Measurements from ENCODE around the gene IGSF9. TPM values are rescaled to one million over a fixed set of nuclear protein-coding genes. Genes with fewer than 3 reads are reported as not detected.

The IGSF9 gene
- total RNA-seq, 1 donor from 2014 or later: 0.13 TPM

DNA sequence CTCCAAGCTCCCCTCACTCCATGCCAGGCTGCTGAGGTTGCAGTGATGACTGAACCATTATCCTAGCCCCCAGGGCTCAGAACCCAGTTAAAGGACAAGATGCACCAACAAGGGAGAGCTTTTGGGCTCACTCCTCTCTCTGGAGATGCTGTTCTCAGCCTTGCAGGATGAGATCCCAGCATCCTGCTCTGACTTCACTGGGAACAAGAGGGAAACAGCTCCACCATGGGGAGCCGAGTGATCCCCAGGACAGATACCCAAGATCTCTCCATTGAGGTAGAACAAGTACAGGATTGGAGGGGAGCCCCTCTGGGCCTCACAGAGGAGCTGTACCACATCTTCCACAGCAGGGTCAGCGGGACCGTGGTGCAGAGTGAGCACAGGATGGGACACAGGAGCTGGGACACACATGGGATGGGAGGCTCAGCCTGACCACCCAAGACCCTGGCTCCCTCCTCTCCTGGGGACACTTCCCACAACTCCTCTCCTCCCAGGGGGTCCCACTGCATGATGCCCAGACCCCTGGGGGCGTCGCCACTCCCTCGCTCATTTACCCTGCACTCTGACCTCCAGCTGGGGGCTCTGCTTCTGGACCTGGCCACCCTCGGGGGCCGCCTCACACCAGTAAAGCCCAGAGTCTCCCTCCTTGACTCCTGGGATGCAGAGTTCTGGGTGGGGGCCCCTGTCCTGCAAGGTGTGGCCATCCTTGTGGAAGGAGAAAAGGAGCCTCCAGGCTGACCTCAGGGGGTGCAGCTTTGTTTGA lies 27.2 kb upstream of the IGSF9 start:
- no peak for DNase-seq (ENCODE audit: low spot score)

GRCh38 chr1:159970932-159971342 lies 25.5 kb upstream of the IGSF9 start:
- no peak for DNase-seq (ENCODE audit: low spot score)

- DNase-seq (ENCODE audit: low spot score): no peak
Measured at GRCh38 chr1:159968901-159969300, 23.5 kb upstream of the IGSF9 start.

- no peak for DNase-seq (ENCODE audit: low spot score)
Measured at GRCh38 chr1:159965263-159965662, 19.9 kb upstream of the IGSF9 start.

DNA sequence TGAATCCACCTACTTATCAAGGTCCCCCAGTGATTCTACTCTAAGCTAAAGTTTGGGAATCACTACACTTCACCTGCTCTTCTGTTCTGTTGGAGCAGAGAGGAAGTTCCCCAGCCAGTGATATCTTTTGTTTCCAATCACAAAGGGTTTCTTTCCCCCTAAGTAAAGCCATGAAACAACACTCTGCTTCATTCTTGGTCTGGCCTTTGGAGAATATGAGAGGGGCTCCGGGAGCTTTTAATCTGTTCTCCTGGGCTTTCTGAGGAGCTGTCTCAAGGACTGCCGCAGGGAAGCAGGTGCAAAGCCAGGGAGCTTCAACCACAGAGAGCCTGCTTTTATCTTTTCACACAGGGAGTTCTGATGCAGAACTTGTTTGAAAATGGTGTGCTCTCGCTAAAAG lies 18.7 kb upstream of the IGSF9 start:
- no peak for DNase-seq (ENCODE audit: low spot score)

DNA sequence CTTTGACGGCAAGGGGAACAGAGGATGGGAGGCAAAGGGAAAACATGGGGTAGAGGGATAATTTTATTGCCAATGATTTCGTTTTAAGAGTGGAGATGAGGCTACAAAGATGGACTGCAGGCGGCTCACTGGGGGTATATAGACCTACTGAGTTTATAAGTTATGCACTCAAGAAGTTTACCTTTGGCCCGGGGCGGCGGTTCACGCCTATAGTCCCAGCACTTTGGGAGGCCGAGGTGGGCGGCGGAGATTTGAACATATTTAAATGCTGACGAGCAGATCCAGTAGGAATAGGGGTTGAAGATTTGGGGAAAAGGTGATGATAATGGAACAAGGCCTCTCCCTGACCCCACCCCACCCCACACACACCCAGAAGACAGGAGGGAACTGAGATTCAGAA lies 16.8 kb upstream of the IGSF9 start:
- no peak for DNase-seq (ENCODE audit: low spot score)

DNA sequence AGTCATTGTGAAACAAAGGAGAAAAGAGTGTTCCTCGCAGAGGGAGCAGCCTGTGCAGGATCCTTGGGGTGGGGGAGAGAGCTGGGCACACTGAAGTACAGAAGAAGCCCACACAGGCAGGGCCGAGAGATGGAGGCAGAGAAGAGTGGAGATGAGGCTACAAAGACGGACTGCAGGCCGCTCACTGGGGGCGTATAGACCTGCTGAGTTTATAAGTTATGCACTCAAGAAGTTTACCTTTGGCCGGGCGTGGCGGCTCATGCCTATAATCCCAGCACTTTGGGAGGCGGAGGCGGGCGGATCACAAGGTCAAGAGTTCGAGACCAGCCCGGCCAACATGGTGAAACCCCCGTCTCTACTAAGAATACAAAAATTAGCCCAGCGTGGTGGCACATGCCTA lies 16.2 kb upstream of the IGSF9 start:
- no peak for DNase-seq (ENCODE audit: low spot score)

- no peak for DNase-seq (ENCODE audit: low spot score)
Measured at GRCh38 chr1:159960721-159961381, 15.4 kb upstream of the IGSF9 start.

- DNase-seq (ENCODE audit: low spot score): no peak
Measured at GRCh38 chr1:159959451-159959850, 14.0 kb upstream of the IGSF9 start.

GRCh38 chr1:159958719-159959380 lies 13.4 kb upstream of the IGSF9 start:
- no peak for DNase-seq (ENCODE audit: low spot score)

DNA sequence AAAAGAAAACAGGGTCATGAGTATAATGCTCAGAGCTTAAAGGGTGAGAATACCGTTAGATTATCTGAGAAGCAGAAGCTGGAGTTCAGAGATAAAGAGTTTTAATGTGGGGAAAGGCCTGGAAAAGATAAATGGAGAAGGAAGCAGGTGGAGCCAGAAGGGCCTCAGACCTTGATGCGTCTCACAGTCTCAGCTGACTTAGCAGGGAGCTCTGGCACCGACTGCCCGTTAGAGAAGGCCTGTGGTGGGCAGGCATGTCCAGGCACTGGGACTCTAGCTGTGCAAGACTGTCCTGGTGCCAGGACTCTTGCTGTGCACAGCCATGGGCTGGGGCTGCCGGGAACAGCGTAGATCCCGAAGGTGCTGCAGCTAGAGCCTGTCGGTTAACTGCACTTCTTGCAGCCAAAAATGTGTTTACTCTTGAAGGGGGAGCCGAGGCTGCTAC lies 12.4 kb upstream of the IGSF9 start:
- DNase-seq (ENCODE audit: low spot score): no peak

- no peak for DNase-seq (ENCODE audit: low spot score)
Measured at GRCh38 chr1:159955456-159955855, 10.0 kb upstream of the IGSF9 start.

DNA sequence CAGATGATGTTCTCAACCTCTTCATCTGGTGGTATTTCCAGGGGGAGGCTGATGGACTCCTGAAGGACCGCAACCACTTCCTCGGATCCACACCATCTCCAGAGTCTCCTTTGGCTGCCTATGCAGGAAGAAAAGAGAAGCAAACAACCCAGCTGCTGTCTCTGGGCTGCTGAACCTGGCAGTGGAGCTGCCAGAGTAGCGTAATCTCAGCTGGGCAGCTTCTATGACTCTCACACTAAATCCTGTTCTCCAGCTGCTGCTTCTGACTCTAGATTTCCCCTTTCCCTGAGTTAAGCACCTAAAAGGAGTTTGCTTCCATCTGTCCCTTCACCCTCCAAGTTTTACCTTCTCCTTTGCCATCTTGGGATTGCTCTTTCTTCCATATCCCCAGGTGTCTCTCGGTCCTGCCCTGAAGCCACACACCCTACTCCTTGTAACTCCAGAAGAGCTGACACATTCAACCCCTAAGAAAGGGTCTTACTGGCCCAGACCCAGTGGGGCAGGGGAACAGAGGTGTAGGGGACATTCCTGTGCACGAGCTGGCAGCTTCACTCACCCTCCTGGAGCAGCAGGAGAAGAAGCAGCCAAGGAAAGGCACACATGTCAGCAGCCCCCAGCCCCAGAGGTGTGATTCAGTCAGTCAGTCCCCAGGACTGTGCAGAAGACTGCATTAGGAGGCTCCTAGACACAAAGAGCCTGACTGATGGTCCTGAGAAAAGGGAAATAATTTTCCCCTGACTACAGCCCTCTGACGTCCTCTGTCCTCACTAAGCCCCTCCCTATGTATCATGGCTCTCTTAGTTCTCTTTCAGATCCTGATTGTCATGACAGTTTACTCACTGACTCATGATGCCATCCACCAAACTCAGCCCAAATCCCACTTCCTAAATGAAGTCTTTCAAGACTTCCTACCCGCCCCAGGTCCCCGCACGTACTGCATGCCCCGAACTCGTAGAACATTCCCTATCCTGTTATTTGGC lies 8.4 kb upstream of the IGSF9 start, which contains the start of gene SLAMF9:
Gene SLAMF9, minus strand, starts transcription at position 702 of the 980 bp plus-strand sequence. Its CDS starts 100 bp downstream, at position 602.
- DNase-seq (ENCODE audit: low spot score): no peak

DNA sequence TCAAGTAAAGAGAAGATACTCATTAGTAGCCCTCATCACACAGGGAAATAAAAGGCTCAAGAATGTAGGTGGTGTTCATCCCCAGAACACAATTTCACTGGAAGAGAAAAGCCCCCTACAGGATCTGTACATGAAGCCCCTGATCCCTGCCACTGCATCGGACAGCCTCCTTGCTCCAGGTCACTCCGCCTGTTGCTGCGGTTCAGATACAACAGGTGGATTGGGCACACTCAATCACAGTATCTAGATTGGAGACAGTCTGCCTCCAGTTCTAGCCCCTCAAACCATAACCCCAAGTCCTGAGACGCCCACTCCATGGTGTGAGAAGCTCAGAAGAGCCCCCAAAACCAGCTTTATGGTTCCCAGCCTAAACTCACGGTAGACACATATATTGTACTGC lies 7.5 kb upstream of the IGSF9 start:
- no peak for DNase-seq (ENCODE audit: low spot score)

DNA sequence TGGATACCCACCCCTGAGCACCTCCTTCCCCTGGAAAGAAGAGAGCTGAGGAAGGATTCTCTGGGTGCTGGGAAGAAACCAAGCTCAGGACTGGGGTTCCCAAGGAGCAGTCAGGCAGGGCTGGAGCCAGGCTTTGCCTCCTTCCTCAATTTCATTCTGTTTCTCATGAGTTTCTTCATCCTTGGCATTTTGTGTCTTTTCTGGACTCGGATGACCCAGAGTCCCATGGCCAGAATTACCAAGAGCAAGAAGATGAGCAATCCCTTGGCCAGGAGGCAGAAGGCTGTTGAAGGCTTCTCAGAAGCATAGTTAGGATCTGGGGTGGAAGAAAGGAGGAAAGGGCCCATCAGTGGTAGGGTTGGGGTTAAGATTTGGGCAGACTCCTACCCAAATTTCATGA lies 6.1 kb upstream of the IGSF9 start:
- DNase-seq (ENCODE audit: low spot score): no peak

- DNase-seq (ENCODE audit: low spot score): no peak
Measured at GRCh38 chr1:159951016-159951415, 5.6 kb upstream of the IGSF9 start.

DNA sequence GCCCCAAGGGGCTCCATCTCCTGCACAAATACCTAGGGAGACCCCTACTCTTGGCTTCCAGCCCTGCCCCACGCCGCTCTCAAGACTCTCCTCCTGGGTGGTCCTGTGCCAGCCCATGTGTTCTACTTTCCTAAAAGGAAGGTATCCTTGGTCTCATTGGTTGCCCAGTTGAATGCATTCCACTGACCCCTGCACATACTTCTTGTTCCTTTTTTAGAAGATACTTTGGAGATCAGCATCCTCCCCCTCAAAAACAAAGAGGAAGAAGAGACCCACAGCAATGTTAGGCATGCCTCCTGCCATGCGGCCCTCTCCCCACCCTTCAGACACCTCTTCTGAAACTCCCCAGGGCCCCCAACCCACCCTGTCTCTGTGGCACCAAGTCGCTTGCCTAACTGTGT lies 4.6 kb upstream of the IGSF9 start:
- DNase-seq (ENCODE audit: low spot score): no peak

GRCh38 chr1:159949123-159949522 lies 3.7 kb upstream of the IGSF9 start:
- DNase-seq (ENCODE audit: low spot score): no peak

- no peak for DNase-seq (ENCODE audit: low spot score)
Measured at GRCh38 chr1:159947942-159948341, 2.5 kb upstream of the IGSF9 start.

- no peak for DNase-seq (ENCODE audit: low spot score)
Measured at GRCh38 chr1:159946242-159947187, 1.1 kb upstream of the IGSF9 start.

Data from mesenteric fat pad (tissue), 1 donor.